Measurements from ENCODE around the gene MBTPS1. TPM values are rescaled to one million over a fixed set of nuclear protein-coding genes. Genes with fewer than 3 reads are reported as not detected.

Gene MBTPS1
- total RNA-seq, 1 experiment from 2014 or later: 46.9 TPM

DNA sequence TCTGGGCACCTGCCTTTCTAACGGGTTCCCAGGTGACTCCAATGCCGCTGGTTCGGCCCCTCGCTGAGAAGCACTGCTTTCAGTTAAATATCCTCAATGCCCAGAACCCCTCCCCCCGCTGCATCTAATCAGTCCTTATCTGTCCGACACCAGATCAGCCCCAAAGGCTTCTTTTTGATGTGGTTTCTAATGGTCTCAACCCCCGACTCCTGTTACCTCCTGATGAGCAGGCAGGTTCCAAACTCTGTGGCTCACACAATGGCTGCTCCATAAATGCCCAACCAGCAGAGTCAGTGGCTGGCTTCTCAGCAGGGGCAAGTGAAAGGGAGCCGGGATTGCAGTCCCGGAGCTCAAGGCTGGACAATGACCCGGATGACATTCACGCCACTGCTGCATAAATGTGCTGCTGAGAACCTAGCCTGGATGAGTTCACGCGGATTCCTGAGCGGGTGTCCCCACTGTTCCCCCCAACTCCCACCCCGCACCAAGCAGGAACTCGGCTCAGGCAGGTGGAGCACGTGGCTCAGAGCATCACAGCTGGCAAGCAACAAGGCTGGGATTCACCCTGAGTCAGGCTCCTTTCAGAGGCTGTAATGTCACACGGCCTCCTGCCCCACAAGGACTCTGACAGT, 73.1 kb downstream of the MBTPS1 start (continued):
- TF ChIP-seq, protein P1, sequence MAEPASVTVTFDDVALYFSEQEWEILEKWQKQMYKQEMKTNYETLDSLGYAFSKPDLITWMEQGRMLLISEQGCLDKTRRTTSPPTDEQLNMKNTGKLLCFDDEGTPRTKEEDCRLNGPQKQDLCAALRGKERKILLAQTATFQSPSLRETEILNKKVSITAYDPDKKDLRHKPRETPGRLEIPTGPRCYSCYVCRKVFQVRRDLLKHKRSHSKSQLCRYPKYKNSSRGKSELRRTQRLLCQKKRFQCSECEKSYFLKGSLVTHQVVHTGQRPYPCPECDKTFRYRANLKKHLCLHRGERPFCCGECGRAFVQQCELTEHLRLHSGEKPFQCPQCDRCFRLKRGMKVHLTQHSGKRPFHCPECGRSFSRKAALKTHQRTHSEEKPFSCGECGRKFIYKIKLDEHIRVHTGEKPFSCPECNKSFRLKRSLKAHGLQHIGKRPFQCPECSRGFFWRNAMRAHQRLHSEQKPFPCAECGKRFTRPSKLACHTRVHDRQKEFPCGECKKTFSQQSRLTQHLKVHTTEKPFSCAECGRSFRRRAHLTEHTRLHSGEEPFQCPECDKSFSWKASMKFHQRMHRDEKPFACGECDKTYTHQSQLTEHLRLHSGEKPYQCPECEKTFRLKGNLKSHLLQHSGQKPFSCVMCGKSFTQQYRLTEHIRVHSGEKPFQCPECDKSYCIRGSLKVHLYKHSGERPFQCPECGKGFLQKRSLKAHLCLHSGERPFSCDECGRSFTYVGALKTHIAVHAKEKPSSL (CRISPR knock-in tag; conservative IDR thresholded peaks at IDR 0.05): no peak
- no peak for TF ChIP-seq MYBL2 (CRISPR knock-in tag; IDR thresholded peaks at IDR 0.05)
- TF ChIP-seq RELA (CRISPR knock-in tag; IDR thresholded peaks at IDR 0.05; ENCODE audit: borderline replicate concordance): no peak

DNA sequence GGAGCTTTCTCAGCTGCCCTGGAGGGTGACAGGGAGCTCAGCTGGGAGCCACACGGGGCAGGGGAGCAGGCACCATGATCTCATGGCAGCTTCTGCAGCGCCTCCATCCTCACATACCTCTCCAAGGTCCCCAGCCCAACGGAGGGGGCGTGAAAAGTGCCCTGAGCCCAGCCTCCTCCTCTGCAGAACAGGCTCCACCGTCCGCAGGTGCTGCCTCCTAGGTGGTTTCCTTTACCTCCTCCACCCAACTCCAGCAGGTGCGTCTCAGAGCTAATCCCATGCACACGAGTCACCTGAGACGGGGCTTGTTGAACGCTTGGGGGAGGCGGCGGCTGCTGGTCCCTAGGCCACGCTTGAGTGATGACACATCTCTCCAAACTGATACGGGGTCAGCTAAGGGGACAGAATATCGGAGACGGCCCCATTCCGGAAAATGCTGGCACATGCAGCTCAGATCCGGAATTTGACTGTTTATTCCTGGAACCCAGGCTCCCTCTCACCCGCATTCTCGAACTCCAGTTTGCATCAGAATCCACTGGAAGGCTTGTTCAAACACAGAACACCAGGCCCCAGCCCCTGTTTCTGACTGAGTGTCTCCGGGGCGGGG, 73.8 kb downstream of the MBTPS1 start:
- Mint-ChIP-seq H3K4me1 (peaks cover 17% of the 10 kb centered on the region), H3K27me3 (ENCODE audit: low read depth) (no peaks in the 10 kb centered on the region), H3K4me3 (no peak overlapping the region), H3K9me3 (no peaks in the 10 kb centered on the region), H3K27ac (no peak overlapping the region), H3K36me3 (no peaks in the 10 kb centered on the region)
- DNase-seq (ENCODE audit: low spot score) (peak; percentile 46), ATAC-seq (peak; percentile 48)
- POLR2A ChIA-PET: no interaction called here
- CTCF ChIA-PET: interaction anchor here (1.0 to 10.2 kb wide), 15 partner anchors 11 to 144 kb away, joined by 3 to 131 read pairs (median 7); partner anchors contain the start of genes MBTPS1, OSGIN1 and TAF1C
- no peak for TF ChIP-seq MYBL2 (CRISPR knock-in tag; IDR thresholded peaks at IDR 0.05)
- no peak for TF ChIP-seq SOX15 (CRISPR knock-in tag; IDR thresholded peaks at IDR 0.05)
- TF ChIP-seq, protein P2, sequence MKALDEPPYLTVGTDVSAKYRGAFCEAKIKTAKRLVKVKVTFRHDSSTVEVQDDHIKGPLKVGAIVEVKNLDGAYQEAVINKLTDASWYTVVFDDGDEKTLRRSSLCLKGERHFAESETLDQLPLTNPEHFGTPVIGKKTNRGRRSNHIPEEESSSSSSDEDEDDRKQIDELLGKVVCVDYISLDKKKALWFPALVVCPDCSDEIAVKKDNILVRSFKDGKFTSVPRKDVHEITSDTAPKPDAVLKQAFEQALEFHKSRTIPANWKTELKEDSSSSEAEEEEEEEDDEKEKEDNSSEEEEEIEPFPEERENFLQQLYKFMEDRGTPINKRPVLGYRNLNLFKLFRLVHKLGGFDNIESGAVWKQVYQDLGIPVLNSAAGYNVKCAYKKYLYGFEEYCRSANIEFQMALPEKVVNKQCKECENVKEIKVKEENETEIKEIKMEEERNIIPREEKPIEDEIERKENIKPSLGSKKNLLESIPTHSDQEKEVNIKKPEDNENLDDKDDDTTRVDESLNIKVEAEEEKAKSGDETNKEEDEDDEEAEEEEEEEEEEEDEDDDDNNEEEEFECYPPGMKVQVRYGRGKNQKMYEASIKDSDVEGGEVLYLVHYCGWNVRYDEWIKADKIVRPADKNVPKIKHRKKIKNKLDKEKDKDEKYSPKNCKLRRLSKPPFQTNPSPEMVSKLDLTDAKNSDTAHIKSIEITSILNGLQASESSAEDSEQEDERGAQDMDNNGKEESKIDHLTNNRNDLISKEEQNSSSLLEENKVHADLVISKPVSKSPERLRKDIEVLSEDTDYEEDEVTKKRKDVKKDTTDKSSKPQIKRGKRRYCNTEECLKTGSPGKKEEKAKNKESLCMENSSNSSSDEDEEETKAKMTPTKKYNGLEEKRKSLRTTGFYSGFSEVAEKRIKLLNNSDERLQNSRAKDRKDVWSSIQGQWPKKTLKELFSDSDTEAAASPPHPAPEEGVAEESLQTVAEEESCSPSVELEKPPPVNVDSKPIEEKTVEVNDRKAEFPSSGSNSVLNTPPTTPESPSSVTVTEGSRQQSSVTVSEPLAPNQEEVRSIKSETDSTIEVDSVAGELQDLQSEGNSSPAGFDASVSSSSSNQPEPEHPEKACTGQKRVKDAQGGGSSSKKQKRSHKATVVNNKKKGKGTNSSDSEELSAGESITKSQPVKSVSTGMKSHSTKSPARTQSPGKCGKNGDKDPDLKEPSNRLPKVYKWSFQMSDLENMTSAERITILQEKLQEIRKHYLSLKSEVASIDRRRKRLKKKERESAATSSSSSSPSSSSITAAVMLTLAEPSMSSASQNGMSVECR (CRISPR knock-in tag; IDR thresholded peaks at IDR 0.05; ENCODE audit: borderline replicate concordance): no peak
- no peak for TF ChIP-seq SMAD3 (CRISPR knock-in tag; IDR thresholded peaks at IDR 0.05; ENCODE audit: borderline replicate concordance)
- TF ChIP-seq ZNF671 (CRISPR knock-in tag; IDR thresholded peaks at IDR 0.05): no peak
- peak; percentile 86 for TF ChIP-seq GABPB1 (CRISPR knock-in tag; IDR thresholded peaks at IDR 0.05)
- no peak for TF ChIP-seq PRRX2 (CRISPR knock-in tag; IDR thresholded peaks at IDR 0.05)
- no peak for TF ChIP-seq SMAD4 (CRISPR knock-in tag; IDR thresholded peaks at IDR 0.05)
- 0 out of 2 replicates have a peak, but pooled peaks have one; percentile 14 for TF ChIP-seq ZNF121 (CRISPR knock-in tag; IDR thresholded peaks at IDR 0.05)
- TF ChIP-seq, protein P3, sequence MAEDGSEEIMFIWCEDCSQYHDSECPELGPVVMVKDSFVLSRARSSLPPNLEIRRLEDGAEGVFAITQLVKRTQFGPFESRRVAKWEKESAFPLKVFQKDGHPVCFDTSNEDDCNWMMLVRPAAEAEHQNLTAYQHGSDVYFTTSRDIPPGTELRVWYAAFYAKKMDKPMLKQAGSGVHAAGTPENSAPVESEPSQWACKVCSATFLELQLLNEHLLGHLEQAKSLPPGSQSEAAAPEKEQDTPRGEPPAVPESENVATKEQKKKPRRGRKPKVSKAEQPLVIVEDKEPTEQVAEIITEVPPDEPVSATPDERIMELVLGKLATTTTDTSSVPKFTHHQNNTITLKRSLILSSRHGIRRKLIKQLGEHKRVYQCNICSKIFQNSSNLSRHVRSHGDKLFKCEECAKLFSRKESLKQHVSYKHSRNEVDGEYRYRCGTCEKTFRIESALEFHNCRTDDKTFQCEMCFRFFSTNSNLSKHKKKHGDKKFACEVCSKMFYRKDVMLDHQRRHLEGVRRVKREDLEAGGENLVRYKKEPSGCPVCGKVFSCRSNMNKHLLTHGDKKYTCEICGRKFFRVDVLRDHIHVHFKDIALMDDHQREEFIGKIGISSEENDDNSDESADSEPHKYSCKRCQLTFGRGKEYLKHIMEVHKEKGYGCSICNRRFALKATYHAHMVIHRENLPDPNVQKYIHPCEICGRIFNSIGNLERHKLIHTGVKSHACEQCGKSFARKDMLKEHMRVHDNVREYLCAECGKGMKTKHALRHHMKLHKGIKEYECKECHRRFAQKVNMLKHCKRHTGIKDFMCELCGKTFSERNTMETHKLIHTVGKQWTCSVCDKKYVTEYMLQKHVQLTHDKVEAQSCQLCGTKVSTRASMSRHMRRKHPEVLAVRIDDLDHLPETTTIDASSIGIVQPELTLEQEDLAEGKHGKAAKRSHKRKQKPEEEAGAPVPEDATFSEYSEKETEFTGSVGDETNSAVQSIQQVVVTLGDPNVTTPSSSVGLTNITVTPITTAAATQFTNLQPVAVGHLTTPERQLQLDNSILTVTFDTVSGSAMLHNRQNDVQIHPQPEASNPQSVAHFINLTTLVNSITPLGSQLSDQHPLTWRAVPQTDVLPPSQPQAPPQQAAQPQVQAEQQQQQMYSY (CRISPR knock-in tag; IDR thresholded peaks at IDR 0.05): no peak
- TF ChIP-seq, protein P4, sequence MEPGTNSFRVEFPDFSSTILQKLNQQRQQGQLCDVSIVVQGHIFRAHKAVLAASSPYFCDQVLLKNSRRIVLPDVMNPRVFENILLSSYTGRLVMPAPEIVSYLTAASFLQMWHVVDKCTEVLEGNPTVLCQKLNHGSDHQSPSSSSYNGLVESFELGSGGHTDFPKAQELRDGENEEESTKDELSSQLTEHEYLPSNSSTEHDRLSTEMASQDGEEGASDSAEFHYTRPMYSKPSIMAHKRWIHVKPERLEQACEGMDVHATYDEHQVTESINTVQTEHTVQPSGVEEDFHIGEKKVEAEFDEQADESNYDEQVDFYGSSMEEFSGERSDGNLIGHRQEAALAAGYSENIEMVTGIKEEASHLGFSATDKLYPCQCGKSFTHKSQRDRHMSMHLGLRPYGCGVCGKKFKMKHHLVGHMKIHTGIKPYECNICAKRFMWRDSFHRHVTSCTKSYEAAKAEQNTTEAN (CRISPR knock-in tag; IDR thresholded peaks at IDR 0.05): 0 out of 2 replicates have a peak, but pooled peaks have one; percentile 23
- TF ChIP-seq, protein P5, sequence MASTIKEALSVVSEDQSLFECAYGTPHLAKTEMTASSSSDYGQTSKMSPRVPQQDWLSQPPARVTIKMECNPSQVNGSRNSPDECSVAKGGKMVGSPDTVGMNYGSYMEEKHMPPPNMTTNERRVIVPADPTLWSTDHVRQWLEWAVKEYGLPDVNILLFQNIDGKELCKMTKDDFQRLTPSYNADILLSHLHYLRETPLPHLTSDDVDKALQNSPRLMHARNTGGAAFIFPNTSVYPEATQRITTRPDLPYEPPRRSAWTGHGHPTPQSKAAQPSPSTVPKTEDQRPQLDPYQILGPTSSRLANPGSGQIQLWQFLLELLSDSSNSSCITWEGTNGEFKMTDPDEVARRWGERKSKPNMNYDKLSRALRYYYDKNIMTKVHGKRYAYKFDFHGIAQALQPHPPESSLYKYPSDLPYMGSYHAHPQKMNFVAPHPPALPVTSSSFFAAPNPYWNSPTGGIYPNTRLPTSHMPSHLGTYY (CRISPR knock-in tag; IDR thresholded peaks at IDR 0.05): no peak
- no peak for TF ChIP-seq CREM (CRISPR knock-in tag; IDR thresholded peaks at IDR 0.05)
- TF ChIP-seq ZBTB21 (CRISPR knock-in tag; IDR thresholded peaks at IDR 0.05; ENCODE audit: borderline replicate concordance): no peak
- TF ChIP-seq ETV6 (CRISPR knock-in tag; IDR thresholded peaks at IDR 0.05): no peak
- TF ChIP-seq, protein P6, sequence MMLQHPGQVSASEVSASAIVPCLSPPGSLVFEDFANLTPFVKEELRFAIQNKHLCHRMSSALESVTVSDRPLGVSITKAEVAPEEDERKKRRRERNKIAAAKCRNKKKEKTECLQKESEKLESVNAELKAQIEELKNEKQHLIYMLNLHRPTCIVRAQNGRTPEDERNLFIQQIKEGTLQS (CRISPR knock-in tag; conservative IDR thresholded peaks at IDR 0.05): no peak
- TF ChIP-seq, protein P7, sequence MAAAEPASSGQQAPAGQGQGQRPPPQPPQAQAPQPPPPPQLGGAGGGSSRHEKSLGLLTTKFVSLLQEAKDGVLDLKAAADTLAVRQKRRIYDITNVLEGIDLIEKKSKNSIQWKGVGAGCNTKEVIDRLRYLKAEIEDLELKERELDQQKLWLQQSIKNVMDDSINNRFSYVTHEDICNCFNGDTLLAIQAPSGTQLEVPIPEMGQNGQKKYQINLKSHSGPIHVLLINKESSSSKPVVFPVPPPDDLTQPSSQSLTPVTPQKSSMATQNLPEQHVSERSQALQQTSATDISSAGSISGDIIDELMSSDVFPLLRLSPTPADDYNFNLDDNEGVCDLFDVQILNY (CRISPR knock-in tag; IDR thresholded peaks at IDR 0.05): no peak
- TF ChIP-seq GTF2I (CRISPR knock-in tag; conservative IDR thresholded peaks at IDR 0.05): no peak
- no peak for TF ChIP-seq ZNF138 (CRISPR knock-in tag; conservative IDR thresholded peaks at IDR 0.05)
- no peak for TF ChIP-seq ATF1 (CRISPR knock-in tag; IDR thresholded peaks at IDR 0.05)
